ENCODE data around the gene TACC3. TPM values are rescaled to one million over a fixed set of nuclear protein-coding genes. Genes with fewer than 3 reads are reported as not detected.

The TACC3 gene
- 10 to 100 TPM in 1 of 7 donors, 1 to 10 TPM in 6; 2.1 to 10.4 (median 6.0) TPM for total RNA-seq
- 1 to 10 TPM; 5.3 to 7.0 TPM for polyA plus RNA-seq
- long read RNA-seq, donor 1, partial matches to known transcripts, result 8 of 17 reads
- long read RNA-seq, donor 1, other reads (novel, unspliced or antisense), result 6 of 17 reads
- long read RNA-seq, donor 2, transcript TACC3-201 (16 exons, 2,781 nt), result major isoform, 17 of 26 reads
- long read RNA-seq, donor 2, partial matches to known transcripts, result 5 of 26 reads
- long read RNA-seq, donor 2, other reads (novel, unspliced or antisense), result 0 of 26 reads
- long read RNA-seq, donor 3, transcript TACC3-201 (16 exons, 2,781 nt), result major isoform, 6 of 14 reads
- long read RNA-seq, donor 3, partial matches to known transcripts, result 5 of 14 reads
- long read RNA-seq, donor 3, other reads (novel, unspliced or antisense), result 3 of 14 reads

GRCh38 chr4:1721003-1721665 is at the start of gene TACC3, which contains the start of gene TMEM129:
Gene TACC3 (plus strand): TSS chr4:1721521. CDS start chr4:1723422, 1,901 bp downstream.
Gene TMEM129 (minus strand): TSS chr4:1721323. CDS start chr4:1720837, 486 bp downstream.
- TF ChIP-seq EP300 (IDR thresholded peaks at IDR 0.05), result no peak
- TF ChIP-seq POLR2A (IDR thresholded peaks at IDR 0.05), result peak; percentile 18
- TF ChIP-seq CTCF (IDR thresholded peaks at IDR 0.05), result no peak
- WGBS, 3 donors, result 0 to 2% (median 2%) methylated on average over 21 to 83 of the region's 83 CpGs
- Histone ChIP-seq H3K9me3 (no peaks in the 10 kb centered on the region), H3K27ac (peak within 1 kb of the TSS; percentile 0 to 90), H3K36me3 (no peaks in the 10 kb centered on the region), H3K4me3 (peak within 1 kb of the TSS; percentile 46), H3K4me1 (ENCODE audit: insufficient read depth) (peaks cover 8% of the 10 kb centered on the region), H3K27me3 (no peaks in the 10 kb centered on the region)
- intact Hi-C loops (cut with DNase I), result loop anchor here in 1 of 4 donors (5.0 kb wide), 1 partner anchor 374 kb away; the partner anchor contains the start of gene UVSSA
- DNase-seq, result peak; percentile 91 to 94 (median 92)

GRCh38 chr4:1673671-1674070 is 47.6 kb upstream of the TACC3 start:
- Histone ChIP-seq H3K4me3 (no peak overlapping the region), H3K9me3 (no peaks in the 10 kb centered on the region), H3K27me3 (no peaks in the 10 kb centered on the region), H3K4me1 (ENCODE audit: insufficient read depth) (peaks cover 4% of the 10 kb centered on the region), H3K36me3 (no peaks in the 10 kb centered on the region), H3K27ac (no peak overlapping the region)
- WGBS, 3 donors, result 84 to 87% (median 86%) methylated on average over 20 of the region's 20 CpGs
- DNase-seq, result no peak
- intact Hi-C loops (cut with DNase I), result no loop called here
- TF ChIP-seq CTCF (IDR thresholded peaks at IDR 0.05) (no peak), EP300 (IDR thresholded peaks at IDR 0.05) (no peak), POLR2A (IDR thresholded peaks at IDR 0.05) (no peak)

- Histone ChIP-seq H3K27ac (no peak overlapping the region), H3K4me3 (no peak overlapping the region), H3K4me1 (ENCODE audit: insufficient read depth) (no peaks in the 10 kb centered on the region), H3K36me3 (no peaks in the 10 kb centered on the region), H3K9me3 (no peaks in the 10 kb centered on the region), H3K27me3 (no peaks in the 10 kb centered on the region)
- DNase-seq, result no peak
- intact Hi-C loops (cut with DNase I), result no loop called here
- TF ChIP-seq EP300 (IDR thresholded peaks at IDR 0.05) (no peak), POLR2A (IDR thresholded peaks at IDR 0.05) (no peak), CTCF (IDR thresholded peaks at IDR 0.05) (no peak)
- WGBS, 3 donors, result 65 to 81% (median 65%) methylated on average over 9 of the region's 9 CpGs
These were observed 46.6 kb upstream of the TACC3 start for GRCh38 chr4:1674682-1675081.

GRCh38 chr4:1675136-1675801 is 46.1 kb upstream of the TACC3 start:
- intact Hi-C loops (cut with DNase I), result no loop called here
- no peaks in the 10 kb centered on the region for H3K9me3 ChIP-seq
- H3K27ac ChIP-seq, result no peak overlapping the region
- 77 to 84% (median 80%) methylated on average over 19 of the region's 19 CpGs for WGBS, 3 donors
- H3K4me1 ChIP-seq (ENCODE audit: insufficient read depth), result no peaks in the 10 kb centered on the region
- no peak for DNase-seq
- TF ChIP-seq EP300 (IDR thresholded peaks at IDR 0.05) (no peak), CTCF (IDR thresholded peaks at IDR 0.05) (no peak), POLR2A (IDR thresholded peaks at IDR 0.05) (no peak)
- no peaks in the 10 kb centered on the region for H3K27me3 ChIP-seq
- H3K4me3 ChIP-seq, result no peak overlapping the region
- no peaks in the 10 kb centered on the region for H3K36me3 ChIP-seq
